SK-N-SH (cell line): ENCODE results near the gene ANKRD50. TPM values are rescaled to one million over a fixed set of nuclear protein-coding genes. Genes with fewer than 3 reads are reported as not detected.

Experiments
- CTCF ChIA-PET: fragments of 300-600, 350-600 bp; formaldehyde crosslinking; extraction: SDS; loops from one replicate; lab custom pipeline; 2021; lab: Yijun Ruan, JAX
- POLR2A ChIA-PET: fragments of 350-600 bp; sonication (Branson Sonifier 250); formaldehyde crosslinking; extraction: SDS; loops from one replicate; lab custom pipeline; 2020; ENCODE audit warnings: antibody characterized with exemption, inconsistent platforms; lab: Yijun Ruan, JAX
- DNase-seq: peaks from one replicate; pipeline ENCODE4 v3.0.0; 2012
- H2AFZ ChIP-seq: fragments of 200-600 bp; sonication (generic); 2 replicates; pipeline ENCODE4 v1.8.1; 2016; ENCODE audit warnings: antibody characterized with exemption, mild to moderate bottlenecking, low read depth
- H3F3A ChIP-seq: fragments of 200-600 bp; sonication (generic); replicated peaks from 2 replicates; pipeline ENCODE3; 2016; ENCODE audit warnings: antibody characterized with exemption, mild to moderate bottlenecking; ENCODE audit not compliant: insufficient read depth
- H3K27ac ChIP-seq, 2 experiments: fragments of 200-500 bp in 1 of 2; fragments of 200-600 bp in 1 of 2; sonication (Bioruptor generic) in 1 of 2; sonication (generic), shearing (Covaris generic) in 1 of 2; 2 replicates each; pipeline versions ENCODE4 v1.5.1 to v1.6.1; 2014 to 2016; ENCODE audit warnings: low read depth in 2 of 2, inconsistent platforms in 1 of 2, low read length in 1 of 2, mild to moderate bottlenecking in 1 of 2, mixed read lengths in 1 of 2
- H3K27me3 ChIP-seq: fragments of 200-600 bp; sonication (generic), shearing (Covaris generic); 2 replicates; pipeline ENCODE4 v1.6.1; 2016; ENCODE audit warnings: mixed run types; ENCODE audit not compliant: insufficient read depth
- H3K36me3 ChIP-seq, 2 experiments: fragments of 200-500 bp in 1 of 2; fragments of 200-600 bp in 1 of 2; sonication (Bioruptor generic) in 1 of 2; sonication (generic) in 1 of 2; replicated peaks in 1 of 2; 2 replicates each; pipeline versions ENCODE3 to v1.5.1; 2014 to 2016; ENCODE audit warnings: low read length in 1 of 2, mild to moderate bottlenecking in 1 of 2; ENCODE audit not compliant: insufficient read depth in 2 of 2, control insufficient read depth in 1 of 2
- H3K4me1 ChIP-seq, 2 experiments: fragments of 200-500 bp in 1 of 2; fragments of 200-600 bp in 1 of 2; sonication (Bioruptor generic) in 1 of 2; sonication (generic), shearing (Covaris generic) in 1 of 2; 2 replicates each; pipeline versions ENCODE4 v1.5.1 to v1.6.1; 2014 to 2016; ENCODE audit warnings: low read depth in 1 of 2, low read length in 1 of 2, mixed run types in 1 of 2; ENCODE audit not compliant: insufficient read depth in 2 of 2, control insufficient read depth in 1 of 2
- H3K4me2 ChIP-seq: fragments of 200-600 bp; sonication (generic), shearing (Covaris generic); 2 replicates; pipeline ENCODE4 v1.6.1; 2017; ENCODE audit warnings: mixed run types
- H3K4me3 ChIP-seq, 2 experiments: fragments of 200-500 bp in 1 of 2; fragments of 200-600 bp in 1 of 2; sonication (Bioruptor generic) in 1 of 2; sonication (generic), shearing (Covaris generic) in 1 of 2; 2 replicates each; pipeline versions ENCODE4 v1.5.1 to v1.8.1; 2014 to 2016; ENCODE audit warnings: low read depth in 2 of 2, inconsistent platforms in 1 of 2, low read length in 1 of 2, mild to moderate bottlenecking in 1 of 2, mixed read lengths in 1 of 2, moderate library complexity in 1 of 2
- H3K79me2 ChIP-seq: fragments of 200-600 bp; sonication (generic); 2 replicates; pipeline ENCODE4 v1.8.1; 2017; ENCODE audit warnings: mild to moderate bottlenecking; ENCODE audit not compliant: insufficient read depth
- H3K9ac ChIP-seq: fragments of 200-600 bp; sonication (generic); 2 replicates; pipeline ENCODE4 v1.6.1; 2017; ENCODE audit warnings: mixed run types
- H3K9me2 ChIP-seq: fragments of 200-600 bp; sonication (generic); 2 replicates; pipeline ENCODE4 v1.6.1; 2017; ENCODE audit warnings: mixed run types
- H3K9me3 ChIP-seq: fragments of 200-600 bp; sonication (generic); 2 replicates; pipeline ENCODE4 v1.6.1; 2017; ENCODE audit warnings: mixed run types, mild to moderate bottlenecking, moderate library complexity
- H4K20me1 ChIP-seq: fragments of 200-600 bp; sonication (generic); 2 replicates; pipeline ENCODE4 v1.6.1; 2017; ENCODE audit warnings: mild to moderate bottlenecking, mixed run types; ENCODE audit not compliant: insufficient read depth
- IRF3 ChIP-seq: fragments of 150-350 bp; IDR thresholded peaks from 2 replicates; pipeline ENCODE4 v1.6.1; 2016; ENCODE audit warnings: mild to moderate bottlenecking, low read depth, low read length
- MAX ChIP-seq: IDR thresholded peaks from 2 replicates; pipeline ENCODE4 v1.4.0; 2012; ENCODE audit warnings: low read depth
- NFIC ChIP-seq: IDR thresholded peaks from 2 replicates; pipeline ENCODE4 v1.4.0; 2012; ENCODE audit warnings: borderline replicate concordance
- RXRA ChIP-seq: IDR thresholded peaks from 2 replicates; pipeline ENCODE4 v1.4.0; 2012; ENCODE audit warnings: low read depth, mild to moderate bottlenecking, borderline replicate concordance
- SMC3 ChIP-seq: IDR thresholded peaks from 2 replicates; pipeline ENCODE4 v1.6.1; 2012; ENCODE audit warnings: low read depth, low read length, improper control_type of control experiment
- TCF12 ChIP-seq: IDR thresholded peaks from 2 replicates; pipeline ENCODE4 v1.4.0; 2012
- USF2 ChIP-seq: fragments of 150-350 bp; IDR thresholded peaks from 2 replicates; pipeline ENCODE4 v1.6.1; 2017; ENCODE audit warnings: antibody characterized with exemption, low read length, low read depth, borderline replicate concordance
- WGBS: methylation state at CpG from one replicate; pipeline ENCODE4 v1.1.6; 2017; ENCODE audit warnings: low lambda C conversion rate; 5-methylcytosine and 5-hydroxymethylcytosine counted together
- polyA plus RNA-seq, 3 experiments: library from polyadenylated mRNA; depleted of rRNA; stranded (reverse); fragments of >200 nt; gene quantifications; 2 replicates each; pipeline ENCODE4 v1.2.3, GENCODE V29; 2012

Gene ANKRD50
- polyA plus RNA-seq, 1 of the 3 experiments (the other 2 are of a cell fraction) = 13.5 TPM

GRCh38 chr4:124629681-124630080, 82.9 kb downstream of the ANKRD50 start:
- POLR2A ChIA-PET = no interaction called here
- TF ChIP-seq SMC3 (no peak), TCF12 (no peak), RXRA (no peak), MAX (no peak), IRF3 (no peak), NFIC (no peak), USF2 (no peak)
- TF ChIP-seq, all 33 proteins: peak for 0

More at GRCh38 chr4:124629681-124630080, 82.9 kb downstream of the ANKRD50 start:
- WGBS = 35% methylated on average over 1 of the region's 1 CpG
- Histone ChIP-seq H3K79me2 (no peaks in the 10 kb centered on the region), H3K36me3 (peaks cover 0 to 4% of the 10 kb centered on the region in 2 experiments), H3K27me3 (no peaks in the 10 kb centered on the region), H3K9me2 (no peaks in the 10 kb centered on the region), H3K27ac (no peak overlapping the region), H3K4me3 (no peak overlapping the region), H3K4me1 (peaks cover 2 to 6% of the 10 kb centered on the region in 2 experiments; a peak in 3 of 4 replicates), H3K4me2 (no peak overlapping the region), H3F3A (peaks cover 13% of the 10 kb centered on the region), H3K9me3 (no peaks in the 10 kb centered on the region), H3K9ac (no peak overlapping the region), H2AFZ (no peak overlapping the region), H4K20me1 (no peaks in the 10 kb centered on the region)
- no peak for DNase-seq
- CTCF ChIA-PET = interaction anchor here (0.6 to 0.8 kb wide), 2 partner anchors 25 to 39 kb away, joined by 3 read pairs; no protein-coding TSS in a partner anchor
